SJCRH30 (cell line): ENCODE results near the gene SHISAL1. TPM values are rescaled to one million over a fixed set of nuclear protein-coding genes. Genes with fewer than 3 reads are reported as not detected.

Source experiments
- DNase-seq, 2 experiments: peaks; one replicate each; pipeline ENCODE4 v3.0.0-alpha.2; 2015 to 2020
- H3K27ac ChIP-seq: fragments of 250-450 bp; sonication (Bioruptor Pico); 2 replicates; pipeline ENCODE4 v1.5.1; 2020; ENCODE audit warnings: mild to moderate bottlenecking, moderate library complexity
- H3K27me3 ChIP-seq: fragments of 250-450 bp; sonication (Bioruptor Pico); 2 replicates; pipeline ENCODE4 v1.5.1; 2020; ENCODE audit warnings: mild to moderate bottlenecking, moderate library complexity
- H3K36me3 ChIP-seq: fragments of 250-450 bp; sonication (Bioruptor Pico); 2 replicates; pipeline ENCODE4 v1.5.1; 2020; ENCODE audit warnings: mild to moderate bottlenecking, moderate library complexity
- H3K4me1 ChIP-seq: fragments of 250-450 bp; sonication (Bioruptor Pico); 2 replicates; pipeline ENCODE4 v1.5.1; 2020; ENCODE audit warnings: mild to moderate bottlenecking, moderate library complexity
- H3K4me3 ChIP-seq: fragments of 250-450 bp; sonication (Bioruptor Pico); 2 replicates; pipeline ENCODE4 v1.5.1; 2020; ENCODE audit warnings: mild to moderate bottlenecking, moderate library complexity
- H3K9me3 ChIP-seq: fragments of 250-450 bp; sonication (Bioruptor Pico); replicated peaks from 2 replicates; pipeline ENCODE4 v1.5.1; 2020; ENCODE audit warnings: mild to moderate bottlenecking, moderate library complexity
- total RNA-seq: library from RNA; depleted of rRNA; stranded (reverse); fragments of >200 nt; shearing (Covaris generic); gene quantifications from 2 replicates; pipeline ENCODE4 v1.2.3, GENCODE V29; 2014

SHISAL1 gene
- total RNA-seq, 1 experiment from 2014 or later, result not detected

GRCh38 chr22:44291265-44291664 lies 21.5 kb downstream of the SHISAL1 start:
- no peaks in the 10 kb centered on the region; the same call in 1 of the 2 replicates for H3K9me3 ChIP-seq
- DNase-seq, result no peak
- no peak overlapping the region for H3K27ac ChIP-seq
- no peaks in the 10 kb centered on the region for H3K27me3 ChIP-seq
- no peak overlapping the region for H3K4me3 ChIP-seq
- H3K4me1 ChIP-seq, result no peaks in the 10 kb centered on the region
- no peaks in the 10 kb centered on the region for H3K36me3 ChIP-seq

GRCh38 chr22:44289414-44290171 lies 23.2 kb downstream of the SHISAL1 start:
- H3K4me3 ChIP-seq, result no peak overlapping the region
- no peaks in the 10 kb centered on the region for H3K27me3 ChIP-seq
- no peak for DNase-seq
- no peaks in the 10 kb centered on the region; the same call in 1 of the 2 replicates for H3K9me3 ChIP-seq
- H3K36me3 ChIP-seq, result no peaks in the 10 kb centered on the region
- no peak overlapping the region for H3K27ac ChIP-seq
- H3K4me1 ChIP-seq, result no peaks in the 10 kb centered on the region

- no peaks in the 10 kb centered on the region for H3K9me3 ChIP-seq
Measured at GRCh38 chr22:44288913-44289312, 23.8 kb downstream of the SHISAL1 start.

GRCh38 chr22:44287741-44288140 lies 25.0 kb downstream of the SHISAL1 start:
- H3K36me3 ChIP-seq, result no peaks in the 10 kb centered on the region
- no peak for DNase-seq
- H3K4me1 ChIP-seq, result no peaks in the 10 kb centered on the region
- no peaks in the 10 kb centered on the region for H3K27me3 ChIP-seq
- H3K27ac ChIP-seq, result no peak overlapping the region
- no peak overlapping the region for H3K4me3 ChIP-seq
- no peaks in the 10 kb centered on the region for H3K9me3 ChIP-seq

More at GRCh38 chr22:44288913-44289312, 23.8 kb downstream of the SHISAL1 start:
- H3K27ac ChIP-seq, result no peak overlapping the region
- no peaks in the 10 kb centered on the region for H3K36me3 ChIP-seq
- no peak for DNase-seq
- H3K4me1 ChIP-seq, result no peaks in the 10 kb centered on the region
- H3K27me3 ChIP-seq, result no peaks in the 10 kb centered on the region
- H3K4me3 ChIP-seq, result no peak overlapping the region

- no peak overlapping the region for H3K27ac ChIP-seq
Measured at GRCh38 chr22:44287121-44287693, 25.5 kb downstream of the SHISAL1 start.

GRCh38 chr22:44286646-44287045 lies 26.1 kb downstream of the SHISAL1 start:
- DNase-seq, result no peak
- no peaks in the 10 kb centered on the region; the same call in 1 of the 2 replicates for H3K27me3 ChIP-seq
- no peaks in the 10 kb centered on the region for H3K4me1 ChIP-seq
- no peaks in the 10 kb centered on the region for H3K9me3 ChIP-seq
- H3K36me3 ChIP-seq, result no peaks in the 10 kb centered on the region
- H3K27ac ChIP-seq, result no peak overlapping the region
- no peak overlapping the region for H3K4me3 ChIP-seq

More at GRCh38 chr22:44287121-44287693, 25.5 kb downstream of the SHISAL1 start:
- Histone ChIP-seq H3K9me3 (no peaks in the 10 kb centered on the region), H3K4me3 (no peak overlapping the region), H3K36me3 (no peaks in the 10 kb centered on the region), H3K27me3 (no peaks in the 10 kb centered on the region; the same call in 1 of the 2 replicates), H3K4me1 (no peaks in the 10 kb centered on the region)
- DNase-seq, result no peak

- Histone ChIP-seq H3K36me3 (no peaks in the 10 kb centered on the region), H3K9me3 (no peaks in the 10 kb centered on the region), H3K4me1 (no peaks in the 10 kb centered on the region), H3K27me3 (no peaks in the 10 kb centered on the region; the same call in 1 of the 2 replicates), H3K4me3 (no peak overlapping the region), H3K27ac (no peak overlapping the region)
- DNase-seq, result no peak
Measured at GRCh38 chr22:44284711-44285110, 28.0 kb downstream of the SHISAL1 start.

GRCh38 chr22:44281768-44282637 lies 30.7 kb downstream of the SHISAL1 start:
- no peaks in the 10 kb centered on the region for H3K4me1 ChIP-seq
- DNase-seq, result no peak
- no peaks in the 10 kb centered on the region for H3K9me3 ChIP-seq
- no peak overlapping the region for H3K4me3 ChIP-seq
- no peaks in the 10 kb centered on the region; the same call in 1 of the 2 replicates for H3K27me3 ChIP-seq
- no peaks in the 10 kb centered on the region for H3K36me3 ChIP-seq
- H3K27ac ChIP-seq, result no peak overlapping the region

- Histone ChIP-seq H3K4me3 (no peak overlapping the region), H3K27ac (no peak overlapping the region), H3K27me3 (no peaks in the 10 kb centered on the region; the same call in 1 of the 2 replicates), H3K36me3 (no peaks in the 10 kb centered on the region), H3K9me3 (no peaks in the 10 kb centered on the region), H3K4me1 (no peaks in the 10 kb centered on the region)
- DNase-seq, result no peak
Measured at GRCh38 chr22:44280665-44281188, 32.0 kb downstream of the SHISAL1 start.

- H3K27me3 ChIP-seq, result no peaks in the 10 kb centered on the region; the same call in 1 of the 2 replicates
- no peak overlapping the region for H3K27ac ChIP-seq
- H3K4me1 ChIP-seq, result no peaks in the 10 kb centered on the region
- H3K36me3 ChIP-seq, result no peaks in the 10 kb centered on the region
- no peak overlapping the region for H3K4me3 ChIP-seq
- no peaks in the 10 kb centered on the region for H3K9me3 ChIP-seq
- DNase-seq, result no peak
Measured at GRCh38 chr22:44279069-44279360, 33.7 kb downstream of the SHISAL1 start.

GRCh38 chr22:44278243-44279068 lies 34.3 kb downstream of the SHISAL1 start:
- H3K27me3 ChIP-seq, result no peaks in the 10 kb centered on the region; the same call in 1 of the 2 replicates
- no peak overlapping the region for H3K4me3 ChIP-seq
- no peaks in the 10 kb centered on the region for H3K4me1 ChIP-seq
- no peak overlapping the region for H3K27ac ChIP-seq
- H3K36me3 ChIP-seq, result no peaks in the 10 kb centered on the region
- no peak for DNase-seq
- no peaks in the 10 kb centered on the region for H3K9me3 ChIP-seq

GRCh38 chr22:44277386-44278135 lies 35.2 kb downstream of the SHISAL1 start:
- Histone ChIP-seq H3K27me3 (no peaks in the 10 kb centered on the region; the same call in 1 of the 2 replicates), H3K36me3 (no peaks in the 10 kb centered on the region), H3K9me3 (no peaks in the 10 kb centered on the region), H3K4me1 (no peaks in the 10 kb centered on the region), H3K4me3 (no peak overlapping the region), H3K27ac (no peak overlapping the region)
- DNase-seq, result no peak

- H3K27ac ChIP-seq, result no peak overlapping the region
- DNase-seq, result no peak
- H3K36me3 ChIP-seq, result no peaks in the 10 kb centered on the region
- H3K4me3 ChIP-seq, result no peak overlapping the region
- H3K9me3 ChIP-seq, result no peaks in the 10 kb centered on the region
- H3K27me3 ChIP-seq, result no peaks in the 10 kb centered on the region
- no peaks in the 10 kb centered on the region for H3K4me1 ChIP-seq
Measured at GRCh38 chr22:44276706-44277356, 35.9 kb downstream of the SHISAL1 start.
